ENCODE results near the gene UNG. TPM values are rescaled to one million over a fixed set of nuclear protein-coding genes. Genes with fewer than 3 reads are reported as not detected.

Gene UNG
- total RNA-seq, 4 donors from 2014 or later, result 6.7 to 29.4 (median 20.9) TPM

- peak; percentile 36 for DNase-seq
- Histone ChIP-seq H3K27me3 (no peaks in the 10 kb centered on the region), H3K4me1 (peaks cover 3 to 55% (median 9%) of the 10 kb centered on the region in 4 donors), H3K4me3 (no peak overlapping the region), H3K36me3 (no peaks in the 10 kb centered on the region), H3K9me3 (no peaks in the 10 kb centered on the region), H3K27ac (peak overlapping the region; percentile 42 to 61 (median 53))
- in situ Hi-C loops (cut with MboI; ENCODE audit: low pct_ligation_motif_present in 1 of 4, low pct_unique_long_range_greater_than_20kb in 1 of 4, low sequenced_read_pairs in 3 of 4) (no loop called here), intact Hi-C loops (cut with DNase I; ENCODE audit: low total_unique reads) (no loop called here)
- 0 to 27% methylated on average over 2 of the region's 2 CpGs for WGBS, 2 donors (ENCODE audit: low coverage in 1 of 2)
- no peak for TF ChIP-seq POLR2A (IDR thresholded peaks at IDR 0.05)
- TF ChIP-seq POLR2AphosphoS5 (IDR thresholded peaks at IDR 0.05), result peak; percentile 39 to 80 (median 62)
These were observed 50.6 kb downstream of the UNG start for GRCh38 chr12:109147954-109148353.

- Histone ChIP-seq H3K27me3 (no peaks in the 10 kb centered on the region), H3K9me3 (no peaks in the 10 kb centered on the region), H3K36me3 (no peaks in the 10 kb centered on the region), H3K27ac (peak overlapping the region in 1 of 4 donors; percentile 42), H3K4me3 (no peak overlapping the region), H3K4me1 (peaks cover 7 to 48% (median 12%) of the 10 kb centered on the region in 4 donors)
- in situ Hi-C loops (cut with MboI; ENCODE audit: low pct_ligation_motif_present in 1 of 4, low pct_unique_long_range_greater_than_20kb in 1 of 4, low sequenced_read_pairs in 3 of 4) (no loop called here), intact Hi-C loops (cut with DNase I; ENCODE audit: low total_unique reads) (no loop called here)
- 56 to 67% methylated on average over 3 to 9 of the region's 9 CpGs for WGBS, 2 donors (ENCODE audit: low coverage in 1 of 2)
- TF ChIP-seq CTCF (IDR thresholded peaks at IDR 0.05) (no peak), POLR2A (IDR thresholded peaks at IDR 0.05) (no peak), POLR2AphosphoS5 (IDR thresholded peaks at IDR 0.05) (no peak), EP300 (IDR thresholded peaks at IDR 0.05; ENCODE audit: low read depth) (no peak)
- no peak for DNase-seq
These were observed 52.8 kb downstream of the UNG start for GRCh38 chr12:109150124-109150640.

- 85 to 89% methylated on average over 3 to 4 of the region's 4 CpGs for WGBS, 2 donors (ENCODE audit: low coverage in 1 of 2)
- H3K27me3 ChIP-seq, result no peaks in the 10 kb centered on the region
- intact Hi-C loops (cut with DNase I; ENCODE audit: low total_unique reads), result no loop called here
- H3K27ac ChIP-seq, result no peak overlapping the region
- DNase-seq, result no peak
- H3K9me3 ChIP-seq, result no peaks in the 10 kb centered on the region
- no peak for TF ChIP-seq CTCF (IDR thresholded peaks at IDR 0.05)
- TF ChIP-seq POLR2A (IDR thresholded peaks at IDR 0.05), result no peak
- TF ChIP-seq EP300 (IDR thresholded peaks at IDR 0.05; ENCODE audit: low read depth), result no peak
- TF ChIP-seq POLR2AphosphoS5 (IDR thresholded peaks at IDR 0.05), result no peak
- H3K4me1 ChIP-seq, result peaks cover 6 to 45% (median 15%) of the 10 kb centered on the region in 4 donors
- in situ Hi-C loops (cut with MboI; ENCODE audit: low pct_ligation_motif_present in 1 of 4, low pct_unique_long_range_greater_than_20kb in 1 of 4, low sequenced_read_pairs in 3 of 4), result no loop called here
- H3K4me3 ChIP-seq, result no peak overlapping the region
- H3K36me3 ChIP-seq, result no peaks in the 10 kb centered on the region
These were observed 54.1 kb downstream of the UNG start for GRCh38 chr12:109151457-109151856.

- 24 to 26% methylated on average over 6 to 18 of the region's 18 CpGs for WGBS, 2 donors (ENCODE audit: low coverage in 1 of 2)
- DNase-seq, result no peak
- H3K9me3 ChIP-seq, result no peaks in the 10 kb centered on the region
- TF ChIP-seq POLR2A (IDR thresholded peaks at IDR 0.05) (no peak), POLR2AphosphoS5 (IDR thresholded peaks at IDR 0.05) (no peak), EP300 (IDR thresholded peaks at IDR 0.05; ENCODE audit: low read depth) (no peak), CTCF (IDR thresholded peaks at IDR 0.05) (no peak)
- no peaks in the 10 kb centered on the region for H3K27me3 ChIP-seq
- peaks cover 12 to 50% (median 20%) of the 10 kb centered on the region in 4 donors for H3K4me1 ChIP-seq
- in situ Hi-C loops (cut with MboI; ENCODE audit: low pct_ligation_motif_present in 1 of 4, low pct_unique_long_range_greater_than_20kb in 1 of 4, low sequenced_read_pairs in 3 of 4) (no loop called here), intact Hi-C loops (cut with DNase I; ENCODE audit: low total_unique reads) (no loop called here)
- H3K36me3 ChIP-seq, result no peaks in the 10 kb centered on the region
- peak overlapping the region; percentile 78 to 97 (median 94) for H3K27ac ChIP-seq
- peak overlapping the region; percentile 10 to 62 (median 52) for H3K4me3 ChIP-seq
These were observed 56.5 kb downstream of the UNG start for GRCh38 chr12:109153821-109154441.
